Keratinocyte (primary cell): ENCODE measurements around the gene LGALS4.

Source experiments
- CTCF ChIP-seq, 3 experiments: IDR thresholded peaks in 1 of 3; conservative IDR thresholded peaks in 1 of 3; optimal IDR thresholded peaks in 1 of 3; 2 replicates in 2 of 3; 3 replicates in 1 of 3; pipeline versions ENCODE3 to v1.5.1; 2011; ENCODE audit warnings: low read length in 3 of 3, mild to moderate bottlenecking in 3 of 3, moderate library complexity in 2 of 3, control low read depth in 1 of 3, inconsistent platforms in 1 of 3; ENCODE audit not compliant: insufficient read depth in 2 of 3; ENCODE audit errors: extremely low read depth in 1 of 3
- EZH2 ChIP-seq: IDR thresholded peaks from one replicate; pipeline ENCODE4 v1.6.1; 2012; ENCODE audit warnings: inconsistent platforms, mild to moderate bottlenecking, low read length, moderate library complexity

- TF ChIP-seq CTCF (optimal IDR thresholded peaks at IDR 0.05 in 1 of 3, IDR thresholded peaks at IDR 0.05 in 1 of 3, conservative IDR thresholded peaks at IDR 0.05 in 1 of 3; ENCODE audit: extremely low read depth in 1 of 3, insufficient read depth in 2 of 3, low read length in 3 of 3) = no peak
- no peak for TF ChIP-seq EZH2
Measured at GRCh38 chr19:38841787-38842438, 29.2 kb upstream of the LGALS4 start.
